Hypothalamus (tissue), 51 donors: ENCODE measurements around the gene KYNU.

ENCODE experiments used
- DNase-seq, 51 donors: peaks; one replicate each; lab custom pipeline; 2025; lab: John Stamatoyannopoulos, UW

The KYNU gene

DNA sequence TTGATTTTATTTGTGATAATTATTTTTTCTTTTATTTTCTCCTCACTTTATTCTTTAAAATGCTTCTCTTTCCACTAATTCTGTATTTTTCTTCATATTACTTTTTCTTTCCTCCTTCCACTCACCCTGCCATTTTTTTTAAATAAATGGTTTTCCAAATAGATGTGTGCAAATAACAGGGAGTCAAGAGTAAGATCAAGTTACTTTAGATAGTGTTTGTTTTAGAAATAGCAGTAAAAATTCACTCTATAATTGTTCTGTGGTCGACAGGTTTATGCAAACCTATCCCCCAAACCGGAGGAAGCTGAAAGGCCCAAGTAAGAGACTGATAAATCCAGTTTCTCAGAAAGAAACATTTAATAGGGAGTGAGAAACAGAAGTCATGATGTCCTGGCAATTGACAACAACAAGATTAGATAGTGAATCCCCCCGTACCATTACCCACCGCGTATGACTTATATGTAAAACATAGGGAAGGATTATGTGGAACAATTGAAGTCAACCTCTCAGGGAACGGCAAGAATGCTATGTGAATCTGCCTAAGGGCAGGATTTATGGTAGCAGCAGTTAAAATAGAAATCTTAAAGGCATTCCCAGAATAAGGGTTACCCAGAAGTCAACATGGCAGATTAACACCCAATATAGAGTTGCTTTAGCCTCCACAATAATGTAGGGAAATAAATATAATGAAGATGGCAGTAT is 75.5 kb downstream of the KYNU start:
- DNase-seq = no peak

DNA sequence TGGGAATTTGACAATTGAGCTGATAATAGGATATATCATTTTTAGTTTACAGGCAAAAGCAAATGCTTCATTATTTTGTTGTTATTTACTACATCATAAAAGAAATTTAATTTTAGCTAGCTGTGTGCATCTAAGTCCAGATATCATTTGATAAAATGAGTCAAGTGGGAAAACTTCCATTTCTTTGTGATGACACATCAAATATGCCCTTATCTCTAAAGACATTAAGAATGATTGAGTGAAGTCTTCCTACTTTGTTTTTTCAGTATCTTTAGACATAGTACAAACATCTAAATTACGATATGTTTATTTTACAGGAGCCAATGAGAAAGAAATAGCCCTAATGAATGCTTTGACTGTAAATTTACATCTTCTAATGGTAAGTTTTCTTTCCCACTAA is 77.0 kb downstream of the KYNU start:
- no peak for DNase-seq

DNA sequence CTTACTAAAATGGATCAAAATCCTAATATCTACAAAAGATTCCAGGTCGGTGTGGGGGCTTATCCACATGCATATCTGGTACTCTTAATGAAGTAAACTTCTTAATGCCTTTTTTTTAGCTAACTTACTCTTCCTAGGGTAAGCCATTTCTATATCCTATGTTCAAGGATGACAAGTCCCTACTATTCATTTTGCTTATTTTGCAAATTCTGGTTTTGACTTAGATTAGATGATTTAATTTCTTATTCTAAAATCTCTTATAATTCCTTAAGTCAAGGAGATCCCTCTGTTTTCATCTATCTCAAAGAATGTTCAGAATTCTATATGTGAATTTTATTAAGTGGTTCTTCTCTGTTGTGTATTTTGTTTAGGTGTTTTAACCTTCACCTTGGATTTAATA is 79.7 kb downstream of the KYNU start:
- no peak for DNase-seq

DNA sequence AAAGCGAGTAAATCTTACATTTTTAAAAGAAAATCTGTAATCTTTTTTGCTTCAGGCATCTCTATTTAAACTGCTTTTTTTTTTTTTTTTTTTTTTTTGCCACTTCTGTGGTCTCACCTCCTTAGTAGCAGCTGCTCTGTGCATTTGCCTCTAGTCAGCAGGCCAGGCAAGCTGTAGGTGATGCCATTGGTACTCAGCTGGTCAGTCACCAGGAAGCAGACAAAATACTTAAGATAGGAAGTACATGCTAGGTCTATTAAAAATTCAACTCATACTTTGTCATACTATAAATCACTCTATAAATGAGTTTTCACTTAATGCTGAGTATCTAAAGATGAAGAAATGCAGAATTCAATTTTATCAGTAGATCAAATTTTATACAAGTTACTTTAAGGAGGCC is 83.7 kb downstream of the KYNU start:
- no peak for DNase-seq

DNA sequence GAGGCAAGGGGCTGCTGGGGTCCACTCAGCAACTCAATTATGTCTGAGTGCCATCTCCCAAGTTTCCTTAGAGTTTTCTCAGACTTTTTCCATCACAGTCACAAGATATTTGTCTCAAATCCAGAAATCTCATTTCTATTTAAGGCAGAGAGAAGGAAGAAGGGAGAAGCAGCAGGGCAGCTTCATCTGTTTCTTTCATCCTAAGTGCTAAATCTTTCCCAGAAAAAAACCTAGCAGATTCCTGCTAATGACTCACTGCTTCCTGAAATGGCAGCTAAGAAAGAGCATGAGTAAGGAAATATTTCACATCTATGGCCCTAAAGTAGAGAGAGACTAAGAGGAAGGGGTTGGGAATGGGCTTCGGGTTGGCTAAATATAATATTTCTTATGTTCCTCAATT is 88.0 kb downstream of the KYNU start:
- DNase-seq = no peak

DNA sequence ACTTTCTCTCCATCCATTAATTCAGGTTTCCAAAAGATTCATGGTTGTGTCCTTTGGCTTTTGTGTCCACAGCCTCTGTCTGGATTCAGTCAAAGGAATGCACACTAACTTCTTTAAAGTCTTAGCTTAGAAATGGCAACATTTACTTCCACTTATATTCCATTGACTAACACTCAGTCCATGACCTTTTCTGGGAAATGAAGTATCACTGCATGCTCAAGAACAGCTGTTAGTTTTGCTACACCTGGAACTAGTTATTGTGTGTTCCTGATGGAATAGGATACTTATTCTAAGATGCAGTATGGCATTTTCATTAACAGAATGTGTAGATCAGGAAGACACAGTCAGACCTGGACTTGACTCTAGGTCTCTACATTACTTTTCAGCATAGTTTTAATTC is 88.8 kb downstream of the KYNU start:
- DNase-seq = no peak

DNA sequence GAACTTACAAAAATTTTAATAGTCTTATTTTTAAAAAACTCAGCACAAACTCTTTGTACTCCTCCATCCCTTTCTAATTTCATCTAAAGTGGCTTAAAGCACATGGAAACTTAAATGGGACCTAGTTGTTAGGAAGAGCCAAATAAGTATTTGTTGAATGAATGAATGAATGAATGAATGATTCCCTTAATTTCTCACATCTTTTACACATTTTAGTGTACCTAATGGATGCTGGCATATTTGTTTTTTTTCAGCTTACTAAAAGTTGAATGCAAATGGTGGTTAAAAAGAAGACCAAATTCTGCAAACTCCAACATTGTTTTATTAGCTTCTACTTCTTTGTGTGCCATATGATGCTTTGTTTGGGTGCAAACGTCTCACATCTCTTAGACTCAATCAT is 89.6 kb downstream of the KYNU start:
- no peak for DNase-seq

DNA sequence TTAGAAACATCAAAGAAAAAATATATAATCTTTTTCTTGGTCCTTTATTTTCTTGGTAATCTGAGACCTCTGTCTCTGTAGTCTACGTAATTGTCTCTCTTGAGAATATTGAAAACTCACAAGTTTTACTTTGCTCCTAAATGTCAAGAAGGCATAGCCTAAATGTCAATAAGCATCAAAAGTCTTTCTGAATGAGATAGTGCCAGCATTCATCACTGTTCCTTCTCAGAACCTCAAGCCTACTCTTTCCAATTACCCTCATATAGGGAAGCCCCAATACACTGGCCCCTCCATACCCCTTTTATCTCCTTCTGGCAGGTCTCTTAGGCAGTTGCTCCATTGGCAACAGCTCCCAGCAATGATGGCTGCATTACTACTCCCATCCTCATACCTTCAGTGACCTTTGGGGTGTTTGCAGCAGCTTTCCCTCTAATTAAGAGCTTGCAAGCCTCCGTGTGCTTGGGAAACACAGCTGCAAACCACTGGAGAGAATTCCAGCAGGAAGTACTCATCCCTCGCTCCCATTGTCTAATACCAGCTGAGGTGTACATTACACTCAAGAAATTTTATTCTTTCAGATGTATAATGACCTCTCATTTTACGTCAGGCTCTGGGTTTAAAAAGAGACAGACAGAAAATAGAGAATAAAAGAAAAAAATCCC is 95.8 kb downstream of the KYNU start:
- DNase-seq = no peak

DNA sequence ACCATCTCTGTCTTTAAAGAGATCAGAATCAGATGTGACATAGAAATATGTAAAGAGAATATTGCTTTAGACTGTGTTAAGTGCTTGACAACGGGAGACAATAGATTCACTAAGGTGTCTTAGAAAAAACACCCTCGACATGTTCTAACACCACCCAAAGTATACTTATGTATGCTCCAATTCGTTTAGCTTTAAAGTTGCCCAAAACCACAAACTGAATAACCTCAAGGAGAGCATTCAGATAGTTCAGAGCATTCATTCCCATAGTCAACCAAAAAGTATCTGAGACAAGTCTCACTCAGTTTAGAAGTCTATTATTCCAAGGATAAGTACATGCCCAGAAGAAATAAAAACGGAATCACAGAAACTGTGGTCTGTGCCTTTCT is 96.4 kb downstream of the KYNU start:
- DNase-seq = no peak

DNA sequence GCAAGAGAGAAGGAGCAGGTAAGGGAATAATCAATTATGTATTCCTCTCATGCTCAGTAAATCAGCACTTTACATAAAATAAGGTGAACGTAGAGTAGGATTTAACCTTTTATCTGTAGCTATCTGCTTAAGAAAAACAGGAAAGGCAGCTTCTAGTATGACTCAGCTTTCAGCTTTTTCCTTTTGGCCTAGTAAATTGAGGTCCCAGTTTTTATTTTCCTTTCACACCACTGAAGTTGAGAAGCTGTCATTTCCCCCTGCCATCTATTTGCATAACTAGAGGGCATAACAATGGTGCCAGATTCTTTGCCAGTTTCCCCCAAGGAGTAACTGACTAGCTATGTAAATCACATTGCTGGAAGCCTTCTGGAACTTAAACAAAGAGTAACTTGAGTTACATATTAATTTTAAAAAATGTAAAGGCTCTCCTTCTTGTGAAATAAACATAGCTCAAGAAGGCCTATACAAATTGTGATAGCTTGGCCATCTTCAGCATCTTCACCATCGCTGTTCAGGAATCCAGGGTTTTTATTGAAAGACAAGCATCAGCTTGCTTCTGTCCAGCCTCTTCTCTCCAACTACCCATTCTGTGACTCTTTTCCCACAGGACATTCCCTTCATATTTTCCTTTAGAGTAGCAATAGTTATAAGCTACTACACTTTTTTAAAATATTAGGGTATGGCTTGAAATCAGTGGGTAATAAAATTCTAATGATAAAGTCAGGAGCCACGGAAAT is 97.0 kb downstream of the KYNU start:
- no peak for DNase-seq

DNA sequence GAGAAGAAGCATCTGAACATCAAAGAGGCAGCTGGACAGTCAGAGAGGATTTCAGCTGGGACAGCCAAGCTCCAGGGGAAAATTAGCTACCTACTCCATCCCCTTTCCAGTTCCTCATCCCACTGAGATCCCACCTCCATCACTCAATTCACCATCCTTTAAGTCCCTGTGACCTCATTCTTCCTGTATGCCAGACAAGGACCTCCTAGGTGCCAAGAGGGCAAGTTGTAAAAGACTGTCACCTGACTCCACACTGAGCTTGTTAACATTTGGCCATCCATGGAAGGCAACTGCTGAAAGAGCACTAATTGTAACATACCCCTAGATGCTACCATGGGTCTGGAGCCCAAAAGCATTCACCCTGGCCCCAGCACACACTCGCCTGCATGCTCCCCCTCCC is 97.8 kb downstream of the KYNU start:
- DNase-seq = no peak

DNA sequence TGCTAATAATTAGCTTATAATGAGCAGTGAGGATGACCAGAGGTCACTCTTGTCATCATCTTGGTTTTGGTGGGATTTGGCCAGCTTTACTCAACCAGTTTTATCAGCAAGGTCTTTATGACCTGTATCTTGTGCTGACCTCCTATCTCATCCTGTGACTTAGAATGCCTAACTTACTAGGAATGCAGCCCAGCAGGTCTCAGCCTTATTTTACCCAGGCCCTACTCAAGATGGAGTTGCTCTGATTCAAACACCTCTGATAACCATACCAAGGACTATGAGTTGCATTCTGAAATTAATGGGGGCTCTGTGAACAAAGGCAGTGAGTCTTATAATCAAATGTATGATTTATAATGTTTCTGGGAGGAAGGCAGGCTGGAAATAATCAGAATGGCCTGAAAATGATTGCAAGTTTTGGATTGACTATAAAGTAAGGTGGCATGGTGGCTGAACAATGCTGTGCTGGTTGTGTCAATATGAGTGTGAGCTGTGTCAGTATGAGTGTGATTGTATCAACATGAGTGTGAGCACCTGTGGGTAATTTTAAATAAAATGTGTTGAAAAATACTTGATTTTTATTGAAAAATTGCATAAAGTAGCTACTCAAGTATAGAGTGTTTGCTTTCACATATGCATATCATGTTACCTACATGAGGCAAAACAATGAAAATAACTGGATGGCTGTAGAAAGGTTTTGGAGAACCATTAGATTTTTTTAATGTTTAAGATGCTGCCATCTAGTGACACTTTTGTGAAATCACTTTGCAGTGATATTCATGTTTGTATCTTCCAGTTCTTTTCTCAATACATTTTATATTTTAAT is 103.0 kb downstream of the KYNU start:
- DNase-seq = no peak

DNA sequence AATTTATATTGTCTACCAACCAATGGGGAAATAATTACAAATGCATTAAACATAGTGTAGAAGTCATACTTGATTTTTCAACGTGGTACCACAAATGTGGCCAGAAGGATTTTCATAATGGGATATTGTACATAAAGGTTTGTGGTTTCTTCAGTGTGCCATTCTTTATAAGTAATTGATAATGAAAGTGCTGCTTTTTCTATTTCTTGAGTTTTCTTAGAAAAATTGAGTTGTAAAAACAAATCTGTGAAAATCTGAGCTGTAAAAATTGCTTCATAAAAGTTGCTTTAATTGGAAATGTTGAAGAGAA is 103.6 kb downstream of the KYNU start:
- no peak for DNase-seq

DNA sequence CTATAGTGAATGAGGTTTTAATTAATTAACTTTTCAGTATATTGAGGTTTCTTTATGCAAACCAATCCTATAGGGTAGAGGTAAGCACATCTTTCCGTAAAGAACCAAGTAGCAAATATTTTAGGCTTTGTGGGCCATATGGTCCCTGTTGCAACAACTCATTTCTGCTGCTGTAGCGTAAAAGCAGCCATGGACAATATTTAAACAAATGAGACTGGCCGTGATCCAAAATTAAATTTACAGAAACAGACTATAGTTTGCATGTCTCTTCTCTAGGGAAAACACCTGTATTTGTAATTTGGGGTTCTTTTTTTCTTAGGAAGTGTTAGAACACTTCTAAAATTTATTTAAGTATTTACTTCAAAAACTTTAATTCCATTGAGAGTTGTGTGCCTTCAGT is 104.3 kb downstream of the KYNU start:
- no peak for DNase-seq

DNA sequence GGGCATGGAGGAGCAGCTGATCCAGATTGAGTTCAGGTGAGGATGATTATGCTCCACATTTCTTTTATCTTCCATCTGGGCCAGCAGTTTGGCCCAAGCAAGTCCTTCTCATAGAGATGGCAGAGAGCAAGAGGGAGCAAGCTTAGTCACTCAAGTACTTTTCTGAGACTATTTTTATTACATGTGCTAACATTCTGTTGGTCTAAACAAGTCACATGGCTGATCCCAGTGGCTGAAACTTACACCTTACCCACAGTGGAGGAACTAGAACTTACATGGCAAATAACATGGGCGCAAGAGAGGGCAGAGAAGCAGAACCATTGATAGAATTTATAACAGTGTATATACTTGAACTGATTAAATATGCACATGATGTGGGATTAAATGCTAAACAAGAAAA is 105.7 kb downstream of the KYNU start:
- no peak for DNase-seq

DNA sequence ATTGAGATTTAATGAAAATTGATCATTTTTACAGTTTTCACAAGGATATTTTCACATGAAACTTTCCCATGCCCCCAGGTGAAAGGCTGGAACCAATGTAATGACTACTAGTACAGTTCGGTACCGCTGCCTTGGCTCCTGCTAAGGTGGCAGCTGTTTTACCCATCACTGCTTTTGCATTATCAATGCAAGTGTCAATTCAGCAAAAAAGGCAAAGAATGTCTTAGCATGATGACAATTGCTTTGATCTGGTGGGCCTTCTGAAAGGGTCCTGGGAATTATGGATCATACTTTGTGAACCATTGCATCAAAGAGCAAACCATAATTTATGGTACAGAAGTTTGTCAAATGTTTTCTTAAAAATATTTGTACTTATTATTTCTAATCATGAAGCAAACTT is 107.2 kb downstream of the KYNU start:
- DNase-seq = no peak

DNA sequence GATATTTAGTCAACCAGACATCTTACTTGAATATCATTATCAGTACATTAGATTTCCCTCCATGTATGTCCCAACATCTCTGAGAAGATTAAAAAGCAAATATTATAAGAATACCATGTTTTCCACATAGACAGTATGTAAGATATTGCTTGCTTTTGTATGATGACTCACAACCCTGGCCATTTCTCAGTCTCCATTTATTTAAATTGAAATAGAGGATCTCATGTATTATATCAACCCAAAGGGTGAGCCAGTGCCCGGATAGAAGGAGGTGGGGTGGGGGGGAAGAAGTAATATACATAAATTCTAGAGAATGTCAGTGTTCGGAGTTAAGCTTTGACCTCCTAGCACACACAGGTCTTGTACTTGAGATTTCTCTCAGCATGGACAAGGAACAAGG is 109.6 kb downstream of the KYNU start:
- DNase-seq = no peak

DNA sequence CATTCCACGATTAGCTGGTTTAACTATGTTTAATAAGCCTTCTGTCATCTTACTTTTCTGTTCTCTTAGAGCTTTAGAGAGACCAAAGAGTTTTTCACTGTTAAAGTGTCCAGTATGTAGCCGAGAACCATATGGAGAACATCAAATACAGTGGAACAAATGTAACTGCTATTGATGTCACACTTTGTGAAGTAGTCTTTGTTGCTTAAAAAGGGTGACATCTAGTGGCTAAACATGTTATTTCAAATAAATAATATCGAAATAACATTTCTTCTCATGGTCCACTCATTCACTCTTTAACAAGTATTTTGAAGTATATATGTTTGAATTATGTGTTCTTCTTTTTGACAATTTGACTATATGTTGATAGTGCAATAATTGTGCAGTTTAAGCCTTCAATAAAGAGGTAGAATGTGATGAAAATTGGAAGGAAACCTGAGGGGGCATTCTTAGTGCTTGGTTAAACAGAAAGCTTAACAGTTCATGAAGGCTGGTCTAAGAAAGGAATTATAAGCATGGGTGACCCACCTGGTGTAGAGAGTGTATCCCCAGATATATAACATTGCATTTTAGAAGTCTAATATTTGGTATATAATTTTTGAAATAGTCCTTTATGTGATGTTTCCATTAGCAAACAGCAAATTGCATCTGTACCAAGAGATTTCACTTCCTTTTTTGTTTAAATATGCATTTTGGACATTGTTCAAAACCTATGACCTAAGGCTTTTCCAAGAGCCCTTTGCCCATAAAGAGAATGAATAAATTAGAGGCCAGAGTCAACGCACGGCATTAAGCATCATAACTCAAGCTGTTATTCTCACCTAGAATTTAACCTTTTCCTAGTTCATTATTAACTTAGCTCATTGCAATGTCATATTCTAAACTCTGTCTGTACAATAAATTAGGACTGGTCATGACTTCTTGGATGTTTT is 112.1 kb downstream of the KYNU start:
- peak in 1 of 51 donors; percentile 5 for DNase-seq

DNA sequence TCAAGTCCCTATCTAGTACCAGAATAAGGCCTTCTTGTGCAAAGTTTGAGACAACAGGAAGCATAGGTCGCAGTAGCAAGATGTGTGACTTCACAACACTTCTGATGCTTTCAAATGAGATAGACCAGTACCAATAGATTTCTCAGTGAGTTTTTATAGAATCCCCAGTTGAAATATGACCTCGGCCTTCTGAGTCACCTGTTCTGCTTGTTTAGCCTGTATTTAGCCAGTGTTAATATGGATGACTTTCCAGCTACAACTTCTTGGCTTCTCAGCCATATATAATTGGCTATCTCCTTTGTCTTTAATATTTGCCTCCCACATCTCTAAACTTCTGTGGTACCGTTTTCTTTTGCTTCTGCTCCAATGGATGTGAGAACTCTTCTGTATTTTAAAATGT is 113.8 kb downstream of the KYNU start:
- no peak for DNase-seq

DNA sequence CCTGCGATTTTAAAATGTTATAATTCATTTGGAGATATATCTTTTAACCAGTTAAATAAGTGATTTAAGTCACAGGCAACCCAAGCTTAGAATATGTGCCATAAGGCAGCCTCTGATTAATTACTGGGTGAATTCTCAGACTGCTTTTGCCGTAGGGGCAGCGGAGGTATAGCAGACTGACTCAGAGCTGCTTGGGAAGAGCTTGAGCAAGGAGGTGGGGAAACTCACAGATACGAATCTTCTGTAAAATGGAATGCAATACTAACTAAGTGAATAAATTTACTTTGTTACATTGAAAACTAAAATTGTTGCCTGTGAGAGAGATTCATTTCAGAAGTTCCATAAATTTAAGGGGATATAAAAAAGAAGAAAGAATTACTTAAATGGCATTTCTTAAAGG is 115.4 kb downstream of the KYNU start:
- no peak for DNase-seq
